Stimulated activated naive B cell treated with anti-CD40 and anti-IgM and Interleukin-4, amounts not matched to agents 10 μg/mL and 1 μg/mL and 100 μg/mL, for 72 hours (primary cell): Measurements from ENCODE around the gene TLCD3A.
A peak's percentile ranks its signal among the peaks of the same experiment; 100 is the strongest.
"Not testable (repeated sequence)": the region's sequence is repeated elsewhere in the genome, so short reads cannot be mapped to it uniquely, and the experiment has no call there.

ENCODE experiments used
- ATAC-seq, 2 donors: fragments of 150-1000 bp; cut with Tn5 transposase; replicated peaks; 2 replicates each; pipeline ENCODE4 v1.10.0; 2021; ENCODE audit warnings: moderate library complexity in 1 of 2
- DNase-seq: peaks from one replicate; pipeline ENCODE4 v3.0.0; 2021
- H3K27ac Mint-ChIP-seq: one replicate; pipeline ENCODE4 v1.8.0; 2022; ENCODE audit warnings: mild to moderate bottlenecking, mixed read lengths
- H3K27me3 Mint-ChIP-seq, 2 donors: one replicate each; pipeline ENCODE4 v1.8.0; 2022; ENCODE audit warnings: mixed read lengths in 2 of 2
- H3K36me3 Mint-ChIP-seq, 2 donors: one replicate each; pipeline ENCODE4 v1.8.0; 2022; ENCODE audit warnings: mixed read lengths in 2 of 2, mild to moderate bottlenecking in 1 of 2
- H3K4me1 Mint-ChIP-seq, 2 donors: one replicate each; pipeline ENCODE4 v1.8.0; 2022; ENCODE audit warnings: mixed read lengths in 2 of 2, mild to moderate bottlenecking in 1 of 2
- H3K4me3 Mint-ChIP-seq, 2 donors: one replicate each; pipeline ENCODE4 v1.8.0; 2022; ENCODE audit warnings: mild to moderate bottlenecking in 2 of 2, mixed read lengths in 2 of 2, moderate library complexity in 1 of 2
- H3K9me3 Mint-ChIP-seq, 2 donors: one replicate each; pipeline ENCODE4 v1.8.0; 2022; ENCODE audit warnings: mixed read lengths in 2 of 2, mild to moderate bottlenecking in 1 of 2

TLCD3A gene

GRCh38 chr17:728911-729310 lies 3.5 kb upstream of the TLCD3A start:
- H3K36me3 Mint-ChIP-seq: peaks cover 1 to 9% of the 10 kb centered on the region in 2 donors
- H3K9me3 Mint-ChIP-seq: no peaks in the 10 kb centered on the region
- peaks cover 3 to 33% of the 10 kb centered on the region in 2 donors for H3K27me3 Mint-ChIP-seq
- ATAC-seq: no peak
- peaks cover 9 to 20% of the 10 kb centered on the region in 2 donors for H3K4me1 Mint-ChIP-seq
- no peak overlapping the region for H3K27ac Mint-ChIP-seq
- no peak for DNase-seq
- H3K4me3 Mint-ChIP-seq: no peak overlapping the region

- Mint-ChIP-seq H3K4me3 (peak overlapping the region; percentile 74 to 77), H3K4me1 (peaks cover 10 to 25% of the 10 kb centered on the region in 2 donors), H3K27ac (peak overlapping the region; percentile 80), H3K9me3 (no peaks in the 10 kb centered on the region), H3K27me3 (peaks cover 0 to 37% of the 10 kb centered on the region in 2 donors), H3K36me3 (peaks cover 6 to 13% of the 10 kb centered on the region in 2 donors)
- peak; percentile 35 to 43 for ATAC-seq
- no peak for DNase-seq
Measured at GRCh38 chr17:731644-732066, 741 bp upstream of the TLCD3A start.

- H3K27me3 Mint-ChIP-seq: peaks cover 0 to 27% of the 10 kb centered on the region in 2 donors
- H3K36me3 Mint-ChIP-seq: peaks cover 6 to 13% of the 10 kb centered on the region in 2 donors
- H3K9me3 Mint-ChIP-seq: no peaks in the 10 kb centered on the region
- DNase-seq (no peak), ATAC-seq (peak; percentile 61 to 64)
- peak overlapping the region; percentile 90 to 94 for H3K4me3 Mint-ChIP-seq
- H3K27ac Mint-ChIP-seq: peak overlapping the region; percentile 96
- peaks cover 10 to 25% of the 10 kb centered on the region in 2 donors for H3K4me1 Mint-ChIP-seq
Measured at GRCh38 chr17:732902-733720, 715 bp downstream of the TLCD3A start.

- Mint-ChIP-seq H3K4me1 (peaks cover 13 to 25% of the 10 kb centered on the region in 2 donors), H3K9me3 (no peaks in the 10 kb centered on the region), H3K27me3 (peaks cover 0 to 26% of the 10 kb centered on the region in 2 donors), H3K27ac (no peak overlapping the region), H3K36me3 (peaks cover 12 to 20% of the 10 kb centered on the region in 2 donors), H3K4me3 (peak overlapping the region; percentile 90 to 94)
- ATAC-seq: no peak
- DNase-seq: no peak
Measured at GRCh38 chr17:733743-734142, 1.3 kb downstream of the TLCD3A start.

GRCh38 chr17:737561-738113 lies 5.2 kb downstream of the TLCD3A start:
- DNase-seq: no peak
- Mint-ChIP-seq H3K27me3 (peaks cover 0 to 9% of the 10 kb centered on the region in 2 donors), H3K4me1 (peaks cover 30 to 49% of the 10 kb centered on the region in 2 donors), H3K4me3 (no peak overlapping the region), H3K27ac (no peak overlapping the region), H3K9me3 (no peaks in the 10 kb centered on the region), H3K36me3 (peaks cover 30 to 42% of the 10 kb centered on the region in 2 donors)
- ATAC-seq: no peak

GRCh38 chr17:740240-741017 lies 8.0 kb downstream of the TLCD3A start:
- Mint-ChIP-seq H3K4me1 (peaks cover 25 to 33% of the 10 kb centered on the region in 2 donors), H3K27ac (peak overlapping the region; percentile 96), H3K4me3 (peak overlapping the region; percentile 63 to 82), H3K9me3 (no peaks in the 10 kb centered on the region), H3K36me3 (peaks cover 45 to 59% of the 10 kb centered on the region in 2 donors), H3K27me3 (no peaks in the 10 kb centered on the region)
- ATAC-seq (peak; percentile 97), DNase-seq (peak; percentile 88)

GRCh38 chr17:742147-742793 lies 9.9 kb downstream of the TLCD3A start:
- ATAC-seq (no peak), DNase-seq (no peak)
- H3K9me3 Mint-ChIP-seq: no peaks in the 10 kb centered on the region
- H3K36me3 Mint-ChIP-seq: peaks cover 53 to 66% of the 10 kb centered on the region in 2 donors
- no peak overlapping the region for H3K4me3 Mint-ChIP-seq
- H3K27me3 Mint-ChIP-seq: no peaks in the 10 kb centered on the region
- H3K4me1 Mint-ChIP-seq: peaks cover 27 to 33% of the 10 kb centered on the region in 2 donors
- H3K27ac Mint-ChIP-seq: no peak overlapping the region

GRCh38 chr17:743139-743538 lies 10.7 kb downstream of the TLCD3A start:
- DNase-seq (no peak), ATAC-seq (no peak)
- Mint-ChIP-seq H3K4me3 (no peak overlapping the region), H3K36me3 (peaks cover 60 to 73% of the 10 kb centered on the region in 2 donors), H3K9me3 (no peaks in the 10 kb centered on the region), H3K27me3 (no peaks in the 10 kb centered on the region), H3K27ac (peak overlapping the region; percentile 70), H3K4me1 (peaks cover 27 to 37% of the 10 kb centered on the region in 2 donors)

GRCh38 chr17:744937-745336 lies 12.5 kb downstream of the TLCD3A start:
- H3K36me3 Mint-ChIP-seq: peaks cover 61 to 79% of the 10 kb centered on the region in 2 donors

GRCh38 chr17:745406-745805 lies 13.0 kb downstream of the TLCD3A start:
- Mint-ChIP-seq H3K27me3 (no peaks in the 10 kb centered on the region), H3K4me3 (no peak overlapping the region), H3K9me3 (peaks cover 0 to 3% of the 10 kb centered on the region in 2 donors), H3K36me3 (peaks cover 59 to 79% of the 10 kb centered on the region in 2 donors), H3K27ac (no peak overlapping the region), H3K4me1 (peaks cover 36 to 46% of the 10 kb centered on the region in 2 donors)
- DNase-seq (no peak), ATAC-seq (no peak)

More at GRCh38 chr17:744937-745336, 12.5 kb downstream of the TLCD3A start:
- H3K4me1 Mint-ChIP-seq: peaks cover 35 to 46% of the 10 kb centered on the region in 2 donors
- DNase-seq: no peak
- H3K9me3 Mint-ChIP-seq: peaks cover 0 to 3% of the 10 kb centered on the region in 2 donors
- H3K4me3 Mint-ChIP-seq: no peak overlapping the region
- no peak for ATAC-seq
- H3K27me3 Mint-ChIP-seq: no peaks in the 10 kb centered on the region
- H3K27ac Mint-ChIP-seq: no peak overlapping the region

- Mint-ChIP-seq H3K36me3 (peaks cover 56 to 77% of the 10 kb centered on the region in 2 donors), H3K4me3 (no peak overlapping the region), H3K9me3 (peaks cover 0 to 3% of the 10 kb centered on the region in 2 donors), H3K27ac (no peak overlapping the region), H3K4me1 (peaks cover 38 to 46% of the 10 kb centered on the region in 2 donors), H3K27me3 (no peaks in the 10 kb centered on the region)
- no peak for DNase-seq
- ATAC-seq: no peak
Measured at GRCh38 chr17:746181-746580, 13.8 kb downstream of the TLCD3A start.

GRCh38 chr17:746783-747629 lies 14.6 kb downstream of the TLCD3A start:
- peak overlapping the region; percentile 14 for H3K27ac Mint-ChIP-seq
- peaks cover 49 to 74% of the 10 kb centered on the region in 2 donors for H3K36me3 Mint-ChIP-seq
- peaks cover 36 to 43% of the 10 kb centered on the region in 2 donors for H3K4me1 Mint-ChIP-seq
- H3K9me3 Mint-ChIP-seq: peaks cover 0 to 3% of the 10 kb centered on the region in 2 donors
- no peaks in the 10 kb centered on the region for H3K27me3 Mint-ChIP-seq
- no peak overlapping the region for H3K4me3 Mint-ChIP-seq
- ATAC-seq (no peak), DNase-seq (no peak)

GRCh38 chr17:748604-749003 lies 16.2 kb downstream of the TLCD3A start:
- Mint-ChIP-seq H3K4me1 (peaks cover 34 to 45% of the 10 kb centered on the region in 2 donors), H3K27ac (peak overlapping the region; percentile 37), H3K36me3 (peaks cover 35 to 63% of the 10 kb centered on the region in 2 donors)
- ATAC-seq, H3K4me3 Mint-ChIP-seq, DNase-seq, H3K9me3 Mint-ChIP-seq, H3K27me3 Mint-ChIP-seq: not testable (repeated sequence)
